ENCODE measurements around the gene MTERF4.

MTERF4 gene

DNA sequence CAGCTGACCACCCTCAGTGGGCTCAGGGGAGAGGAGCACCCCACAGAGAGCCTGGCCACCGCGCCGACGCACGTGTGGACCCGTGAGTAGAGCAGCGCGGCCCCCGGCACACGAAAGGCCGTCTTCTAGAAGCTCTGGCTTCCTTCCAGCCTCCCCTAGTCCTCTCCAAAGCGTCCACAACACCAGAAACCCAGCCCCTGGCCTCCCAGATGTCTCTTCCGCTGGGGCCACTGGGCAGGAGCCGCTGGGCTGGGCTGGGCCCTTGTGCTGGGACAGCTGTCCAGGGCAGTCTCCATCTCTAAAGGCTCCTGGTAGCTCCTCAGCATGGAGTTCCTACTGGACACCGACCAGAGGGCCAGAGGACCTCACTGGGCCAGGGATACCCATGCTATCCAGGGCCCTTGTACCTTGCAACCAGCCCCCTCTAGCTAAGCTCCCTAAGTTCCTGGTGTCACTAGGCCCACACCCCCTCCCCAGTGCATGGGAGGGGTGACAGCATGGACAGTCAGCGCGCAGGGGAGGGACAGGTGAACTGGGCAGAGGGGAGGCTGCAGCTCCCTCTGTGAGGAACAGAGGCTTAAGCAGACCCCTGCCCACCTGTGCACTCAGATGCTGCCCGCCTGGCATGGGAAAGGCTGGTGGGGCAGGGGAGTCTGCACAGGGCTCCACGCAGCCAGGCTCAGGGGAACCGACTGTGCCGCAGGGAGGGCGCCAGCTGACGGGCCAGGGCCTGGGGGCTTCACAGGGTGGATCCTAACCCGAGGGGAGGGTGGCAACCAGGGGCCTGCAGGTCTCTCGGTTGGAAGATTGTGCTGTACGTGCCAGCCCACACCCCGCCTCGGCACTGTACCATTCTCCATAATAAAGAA, 32.9 kb downstream of the MTERF4 start:
- DNase-seq = no peak

DNA sequence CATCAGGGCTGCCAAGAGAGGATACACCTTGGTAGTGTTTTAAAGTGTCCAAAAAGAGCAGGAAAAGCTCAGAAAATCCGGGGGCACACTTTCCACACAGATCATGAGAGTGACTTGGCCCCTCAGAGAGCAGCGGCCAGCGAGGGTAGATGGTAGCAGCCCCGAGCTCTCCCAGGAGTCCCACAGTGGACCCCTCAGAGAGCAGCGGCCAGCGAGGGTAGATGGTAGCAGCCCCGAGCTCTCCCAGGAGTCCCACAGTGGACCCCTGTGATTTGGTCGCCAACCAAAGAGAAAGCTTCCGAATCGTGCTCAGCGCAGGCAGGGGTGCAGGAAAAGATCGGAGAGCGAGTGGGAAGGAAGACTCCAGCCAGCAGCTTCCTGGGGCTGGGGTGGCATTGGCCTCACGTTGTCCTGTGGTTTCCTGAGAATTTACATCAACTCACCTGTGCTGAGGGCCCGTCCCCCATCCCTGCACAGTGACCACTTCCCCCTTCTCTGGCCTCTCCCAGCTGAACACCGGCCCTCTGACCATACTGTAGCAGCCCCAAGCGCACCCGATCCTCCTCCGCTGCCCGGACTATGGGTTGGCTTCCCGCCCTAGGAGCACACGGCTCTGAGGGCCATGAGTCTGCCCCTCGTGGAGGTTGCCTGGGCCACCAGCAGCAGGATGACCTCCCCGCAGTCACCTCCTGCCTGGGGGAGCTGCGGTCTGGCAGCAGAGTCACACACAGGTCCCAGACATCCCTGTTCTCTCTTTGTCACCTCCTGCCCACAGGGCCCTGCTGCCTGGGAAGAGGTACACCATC, 33.7 kb downstream of the MTERF4 start:
- DNase-seq = no peak

DNA sequence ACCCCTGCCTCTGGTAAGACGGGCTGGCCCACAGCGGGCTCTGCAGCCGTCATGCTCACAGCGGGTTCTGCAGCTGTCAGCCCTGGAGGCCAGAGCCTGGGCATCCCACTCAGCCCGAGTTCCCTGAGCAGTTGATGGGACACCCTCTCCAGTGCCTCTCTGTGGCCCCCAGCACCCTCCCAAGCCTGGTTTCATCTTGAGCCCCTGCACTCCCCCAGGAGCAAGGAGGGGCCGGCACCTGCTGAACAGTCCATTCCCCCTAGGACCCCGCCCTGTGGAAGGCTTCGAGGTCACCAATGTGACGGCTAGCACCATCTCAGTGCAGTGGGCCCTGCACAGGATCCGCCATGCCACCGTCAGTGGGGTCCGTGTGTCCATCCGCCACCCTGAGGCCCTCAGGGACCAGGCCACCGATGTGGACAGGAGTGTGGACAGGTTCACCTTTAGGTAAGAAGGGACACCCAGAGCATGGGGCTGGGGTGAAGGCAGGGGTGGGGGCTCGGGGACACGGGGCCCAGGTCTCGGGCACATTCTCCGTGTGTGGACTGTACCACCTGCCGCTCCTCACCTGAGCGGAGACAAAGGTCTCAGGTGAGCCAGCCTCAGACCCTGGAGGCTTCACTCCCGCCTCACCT, 34.5 kb downstream of the MTERF4 start:
- DNase-seq = no peak

DNA sequence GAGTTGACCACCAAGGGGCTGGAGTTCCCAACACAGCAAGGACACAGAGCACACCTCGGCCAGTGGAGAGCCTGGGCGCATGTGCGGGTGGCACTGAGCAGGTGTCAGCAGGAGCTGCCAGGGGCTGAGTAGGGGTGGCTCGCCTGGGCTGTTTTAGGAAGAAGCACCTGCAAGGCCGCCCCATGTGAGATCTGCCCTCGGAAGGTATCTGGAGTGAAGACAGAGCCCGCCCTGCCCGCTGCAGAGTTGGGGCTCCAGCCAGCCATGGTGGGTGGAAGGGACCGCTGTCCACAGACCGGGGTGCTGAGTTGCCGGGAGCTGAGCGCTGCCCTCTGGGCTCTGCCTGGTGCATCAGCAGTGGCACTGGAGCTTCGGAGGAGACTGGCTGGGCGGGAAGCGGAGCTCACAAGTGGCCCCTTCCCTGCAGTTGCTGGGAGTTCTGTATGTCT, 35.2 kb downstream of the MTERF4 start:
- no peak for DNase-seq

DNA sequence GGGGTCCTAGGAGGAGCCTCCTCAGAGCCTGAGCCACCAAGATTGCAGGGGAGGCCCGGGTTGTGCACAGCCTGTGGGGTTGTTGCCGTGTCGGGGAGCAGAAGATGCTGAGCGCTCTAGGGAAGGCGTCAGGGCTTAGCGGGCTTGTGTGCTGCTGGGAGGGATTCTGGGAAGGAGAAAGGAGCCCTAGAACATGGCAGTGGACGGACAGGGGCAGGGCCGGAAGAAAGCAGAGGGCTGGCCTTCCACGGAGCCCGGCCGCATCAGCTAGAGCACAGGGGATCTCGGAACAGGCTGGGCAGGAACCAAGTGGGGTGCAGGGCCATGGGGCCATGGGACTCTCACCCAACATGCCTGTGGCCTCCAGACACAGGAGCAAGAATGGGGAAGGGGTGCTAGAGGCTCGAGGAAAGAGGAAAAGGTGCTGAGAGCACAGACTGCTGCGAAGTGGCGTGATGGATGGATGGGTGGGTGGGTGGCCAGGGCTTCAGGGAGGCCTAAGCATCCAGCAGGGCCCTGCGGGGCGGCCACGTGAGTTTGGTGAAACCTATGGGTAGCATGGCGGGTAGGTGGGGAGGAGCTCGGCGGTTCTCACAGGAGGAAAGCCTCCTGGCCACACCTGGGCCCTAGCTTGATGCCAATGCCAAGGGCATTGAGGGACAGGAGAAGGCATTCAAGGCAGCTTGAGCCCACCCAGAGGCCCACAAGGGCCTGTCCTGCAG, 35.8 kb downstream of the MTERF4 start:
- no peak for DNase-seq

DNA sequence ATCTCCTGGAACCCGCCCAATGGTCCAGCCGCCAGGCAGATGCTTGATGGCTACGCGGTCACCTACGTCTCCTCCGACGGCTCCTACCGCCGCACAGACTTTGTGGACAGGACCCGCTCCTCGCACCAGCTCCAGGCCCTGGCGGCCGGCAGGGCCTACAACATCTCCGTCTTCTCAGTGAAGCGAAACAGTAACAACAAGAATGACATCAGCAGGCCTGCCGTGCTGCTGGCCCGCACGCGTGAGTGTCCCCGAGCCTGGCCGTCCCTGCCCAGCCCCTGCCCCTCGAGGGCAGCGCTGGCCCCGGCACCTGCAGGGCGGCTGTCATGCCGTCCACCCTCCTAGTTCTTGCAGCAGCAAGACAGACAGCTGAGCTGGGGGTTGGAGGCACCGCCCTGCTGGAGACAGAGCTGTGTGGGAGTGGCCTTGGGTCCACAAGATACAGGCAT, 36.7 kb downstream of the MTERF4 start:
- no peak for DNase-seq

DNA sequence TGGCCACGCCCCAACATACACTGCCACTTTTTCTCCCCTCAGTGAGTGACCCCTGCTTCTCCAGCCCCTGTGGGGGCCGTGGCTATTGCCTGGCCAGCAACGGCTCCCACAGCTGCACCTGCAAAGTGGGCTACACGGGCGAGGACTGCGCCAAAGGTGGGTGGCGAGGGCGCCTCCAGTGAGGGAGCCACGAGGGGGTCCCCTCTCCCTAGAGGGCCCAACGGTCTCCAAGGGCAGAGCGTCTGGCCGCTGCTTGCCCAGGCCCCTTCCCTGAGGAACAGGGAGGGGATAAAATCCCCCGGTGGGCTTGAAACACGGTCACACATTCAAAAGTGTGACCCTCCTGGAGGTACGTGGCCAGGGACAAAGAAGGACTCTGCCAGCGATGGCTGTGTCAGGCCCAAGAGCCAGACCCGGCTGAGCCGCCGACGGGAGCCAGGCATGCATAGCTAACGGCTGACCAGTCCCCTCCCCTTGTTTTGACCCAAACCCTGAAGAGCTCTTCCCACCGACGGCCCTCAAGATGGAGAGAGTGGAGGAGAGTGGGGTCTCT, 37.2 kb downstream of the MTERF4 start:
- DNase-seq = no peak

DNA sequence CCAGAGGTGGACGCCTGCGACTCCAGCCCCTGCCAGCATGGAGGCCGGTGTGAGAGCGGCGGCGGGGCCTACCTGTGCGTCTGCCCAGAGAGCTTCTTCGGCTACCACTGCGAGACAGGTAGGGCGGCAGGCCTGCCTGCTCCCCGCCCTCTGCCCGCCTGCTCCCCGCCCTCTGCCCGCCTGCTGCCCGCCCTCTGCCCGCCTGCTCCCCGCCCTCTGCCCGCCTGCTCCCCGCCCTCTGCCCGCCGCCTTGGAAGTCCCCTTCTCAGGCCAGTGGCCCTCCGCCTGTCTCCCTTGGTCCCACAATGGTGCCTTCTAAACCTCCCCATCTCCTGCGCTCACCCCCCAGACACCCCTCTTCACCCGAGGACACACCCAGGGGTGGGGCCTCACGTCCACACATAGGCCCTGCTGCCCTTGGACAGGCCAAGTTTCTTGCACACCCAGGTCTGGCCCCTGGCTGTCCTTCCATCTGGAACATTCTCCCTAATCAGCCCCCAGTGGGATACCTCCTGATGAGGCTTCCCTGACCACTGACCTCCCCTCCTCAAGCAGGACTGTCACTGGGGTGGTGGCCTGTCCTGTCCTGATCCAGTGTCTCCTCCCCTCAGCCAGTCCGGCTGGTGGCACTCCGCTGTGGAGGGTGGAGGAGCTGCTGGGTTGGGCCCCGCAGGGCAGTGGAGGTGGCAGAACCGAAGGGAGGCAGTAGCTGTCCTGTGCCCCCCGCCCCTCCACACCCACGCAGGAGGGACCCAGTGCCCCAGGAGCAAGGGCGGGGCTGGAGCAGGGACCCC, 37.9 kb downstream of the MTERF4 start:
- DNase-seq = peak; percentile 25

DNA sequence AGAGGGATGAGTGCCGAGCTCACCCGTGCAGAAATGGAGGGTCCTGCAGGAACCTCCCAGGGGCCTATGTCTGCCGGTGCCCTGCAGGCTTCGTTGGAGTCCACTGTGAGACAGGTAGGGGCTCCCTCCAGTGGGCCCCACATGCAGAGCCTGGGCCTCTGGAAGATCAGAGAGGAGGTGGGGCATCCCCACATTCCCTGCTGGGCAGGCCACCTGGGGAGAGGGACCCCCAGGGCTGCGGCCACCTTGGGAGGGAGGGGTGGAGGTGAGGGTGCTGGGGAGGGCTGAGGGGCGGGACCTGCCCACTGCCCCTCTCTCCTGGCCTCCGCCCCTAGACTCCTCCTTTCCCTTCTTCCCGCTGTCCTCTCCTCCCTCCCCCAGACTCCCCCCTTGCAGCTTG, 38.5 kb downstream of the MTERF4 start:
- DNase-seq = no peak

DNA sequence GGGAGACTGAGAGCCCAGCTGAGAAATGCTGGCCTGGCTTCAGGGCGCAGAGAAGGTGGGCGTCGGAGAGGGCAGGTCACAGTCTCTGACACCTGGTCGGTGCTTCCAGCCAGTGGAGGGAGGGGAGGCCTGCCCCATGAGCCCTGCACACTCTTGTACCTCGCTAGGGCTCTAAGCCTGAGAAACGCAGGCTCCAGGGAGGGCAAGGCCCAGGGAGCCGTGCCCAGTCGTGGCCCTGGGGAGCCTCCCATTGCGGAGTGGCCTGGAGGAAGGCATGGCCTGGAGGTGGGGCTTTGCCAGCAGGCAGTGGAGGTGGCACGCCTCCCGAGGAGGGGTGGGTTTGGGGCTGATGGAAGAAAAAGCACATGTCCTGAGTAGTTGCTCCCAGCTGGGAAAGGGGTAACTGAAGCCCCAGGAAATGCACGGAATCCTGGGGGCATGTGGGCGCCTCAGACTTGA, 39.0 kb downstream of the MTERF4 start:
- DNase-seq = no peak

DNA sequence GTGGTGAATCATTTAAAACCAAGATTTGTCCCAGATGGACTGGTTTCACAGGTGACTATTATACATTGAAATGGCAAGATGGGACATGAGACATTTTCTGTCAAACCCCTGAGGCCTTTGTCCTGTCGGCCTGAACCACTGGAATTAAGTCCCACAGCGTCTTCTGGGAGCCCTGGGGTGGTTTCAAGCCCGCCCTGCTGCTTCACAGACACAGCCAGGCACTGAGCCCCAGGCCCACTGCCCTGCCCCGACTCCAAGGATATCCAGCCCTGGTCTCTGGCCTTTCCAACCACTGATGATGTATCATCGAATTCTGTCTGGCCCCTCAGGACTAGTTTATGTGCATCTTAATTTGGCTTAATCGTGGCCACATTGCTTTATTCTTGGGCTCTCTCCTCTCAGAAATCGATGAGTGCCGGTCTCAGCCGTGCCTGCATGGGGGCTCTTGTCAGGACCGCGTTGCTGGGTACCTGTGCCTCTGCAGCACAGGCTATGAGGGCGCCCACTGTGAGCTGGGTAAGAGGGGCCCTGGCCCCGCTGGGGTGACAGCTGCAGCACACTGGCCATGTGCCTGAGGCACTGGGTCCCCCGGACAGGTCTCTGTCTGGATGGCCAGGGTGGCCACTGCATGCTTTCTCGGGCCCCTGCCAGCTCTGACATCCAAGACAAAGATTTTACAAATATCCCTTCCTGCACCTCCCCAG, 39.5 kb downstream of the MTERF4 start:
- DNase-seq = no peak

DNA sequence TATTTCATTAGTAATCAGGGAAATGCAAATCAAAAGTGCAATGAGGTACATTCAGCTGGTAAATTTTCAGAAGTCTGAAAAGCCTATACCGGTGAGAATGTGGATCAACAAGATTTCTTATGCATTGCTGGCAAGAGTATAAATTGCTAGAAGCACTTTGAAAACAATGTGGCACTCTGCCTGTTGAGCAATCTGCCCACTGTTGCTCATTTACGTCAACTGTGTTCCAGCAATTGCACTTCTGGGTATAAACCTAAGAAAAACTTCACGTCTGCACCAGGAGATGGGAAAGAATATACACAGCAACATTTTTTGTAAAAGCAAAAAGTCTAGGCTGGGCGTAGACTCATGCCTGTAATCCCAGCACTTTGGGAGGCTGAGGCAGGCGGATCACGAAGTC, 40.8 kb downstream of the MTERF4 start:
- no peak for DNase-seq

DNA sequence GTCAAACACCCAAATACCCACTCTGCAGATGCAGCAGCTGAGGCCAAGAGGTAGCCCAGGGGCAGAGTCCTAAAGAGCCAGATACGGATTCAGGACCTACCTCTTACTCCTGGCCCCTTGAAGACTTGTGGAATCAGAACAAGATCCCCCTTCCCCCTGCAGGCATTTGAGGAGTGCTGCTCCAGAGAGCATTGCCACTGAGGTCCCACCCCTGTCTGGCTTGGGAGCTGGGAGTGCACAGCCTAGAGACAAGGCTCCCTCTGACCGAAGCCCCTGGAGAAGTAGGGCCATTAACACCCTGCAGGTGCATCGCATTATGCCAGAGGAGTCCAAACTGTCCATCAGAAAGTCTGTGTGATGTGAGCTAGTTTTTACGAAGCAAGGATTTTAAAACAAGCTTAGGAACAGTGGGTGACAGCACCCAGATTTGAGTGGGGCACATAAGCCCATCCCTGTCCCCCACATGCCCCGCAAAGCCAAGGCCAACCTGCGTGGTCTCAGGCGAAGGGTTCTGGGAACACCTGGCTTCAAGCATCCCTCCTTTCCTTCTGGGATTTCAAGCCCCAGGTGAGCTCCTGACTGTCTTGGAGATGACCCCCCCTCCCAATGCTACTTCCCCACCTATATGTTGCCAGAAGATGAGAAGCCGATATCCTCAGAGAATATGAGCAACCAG, 48.4 kb downstream of the MTERF4 start:
- no peak for DNase-seq

DNA sequence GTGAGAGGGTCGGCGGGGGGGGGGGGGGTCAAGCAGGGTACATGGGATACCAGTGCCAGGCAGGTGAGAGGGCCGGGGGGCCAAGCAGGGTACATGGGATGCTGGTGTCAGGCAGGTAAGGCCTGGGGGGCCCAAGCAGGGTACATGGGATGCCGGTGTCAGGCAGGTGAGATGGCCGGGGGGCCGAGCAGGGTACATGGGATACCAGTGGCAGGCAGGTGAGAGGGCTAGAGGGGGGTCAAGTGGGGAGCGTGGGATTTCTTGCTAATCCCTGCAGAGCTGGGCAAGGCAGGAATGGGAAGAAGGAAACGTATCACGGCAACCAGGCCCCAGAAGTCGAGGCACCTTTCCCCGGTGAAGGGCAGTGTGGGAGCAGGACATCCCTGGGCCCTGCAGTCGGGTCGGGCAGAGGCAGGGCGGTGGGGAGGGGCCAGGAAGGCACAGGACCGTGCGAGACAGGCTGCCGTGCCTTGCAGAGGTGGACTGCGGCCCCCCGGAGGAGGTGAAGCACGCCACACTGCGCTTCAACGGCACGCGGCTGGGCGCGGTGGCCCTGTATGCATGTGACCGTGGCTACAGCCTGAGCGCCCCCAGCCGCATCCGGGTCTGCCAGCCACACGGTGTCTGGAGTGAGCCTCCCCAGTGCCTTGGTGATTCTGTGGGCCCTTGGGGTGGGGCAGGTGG, 49.3 kb downstream of the MTERF4 start:
- DNase-seq = no peak

DNA sequence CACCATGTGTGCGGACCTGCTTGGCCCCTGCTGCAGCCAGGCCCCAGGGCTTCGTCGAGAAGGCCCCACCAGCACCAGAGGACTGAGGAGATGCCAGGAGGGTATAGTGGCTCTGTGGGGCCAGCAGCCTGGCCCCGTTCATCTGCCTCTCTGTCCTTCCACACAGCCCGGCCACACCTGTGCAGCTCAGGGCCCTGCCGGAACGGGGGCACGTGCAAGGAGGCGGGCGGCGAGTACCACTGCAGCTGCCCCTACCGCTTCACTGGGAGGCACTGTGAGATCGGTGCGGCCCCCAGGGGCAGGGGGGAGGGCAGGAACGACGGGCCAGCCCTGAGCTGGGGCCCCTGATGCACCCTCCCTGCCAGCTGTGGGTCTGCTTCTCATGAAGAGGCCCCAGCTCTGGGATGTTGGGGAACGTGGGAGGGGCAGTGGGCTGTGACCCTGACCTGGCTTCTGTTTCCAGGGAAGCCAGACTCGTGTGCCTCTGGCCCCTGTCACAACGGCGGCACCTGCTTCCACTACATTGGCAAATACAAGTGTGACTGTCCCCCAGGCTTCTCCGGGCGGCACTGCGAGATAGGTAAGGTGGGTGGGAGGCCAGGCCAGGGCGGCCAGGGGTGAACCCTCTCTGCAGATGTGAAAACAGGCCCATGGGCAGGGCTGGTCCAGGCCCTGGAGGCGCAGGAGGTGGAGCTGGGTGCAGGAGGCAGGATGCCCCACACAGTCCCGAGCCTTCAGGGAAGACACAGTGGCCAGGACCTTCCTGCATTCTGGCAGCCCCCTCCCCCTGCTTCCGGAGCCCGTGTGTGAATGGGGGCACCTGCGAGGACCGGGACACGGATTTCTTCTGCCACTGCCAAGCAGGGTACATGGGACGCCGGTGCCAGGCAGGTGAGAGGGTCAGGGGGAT, 50.3 kb downstream of the MTERF4 start:
- DNase-seq = no peak

DNA sequence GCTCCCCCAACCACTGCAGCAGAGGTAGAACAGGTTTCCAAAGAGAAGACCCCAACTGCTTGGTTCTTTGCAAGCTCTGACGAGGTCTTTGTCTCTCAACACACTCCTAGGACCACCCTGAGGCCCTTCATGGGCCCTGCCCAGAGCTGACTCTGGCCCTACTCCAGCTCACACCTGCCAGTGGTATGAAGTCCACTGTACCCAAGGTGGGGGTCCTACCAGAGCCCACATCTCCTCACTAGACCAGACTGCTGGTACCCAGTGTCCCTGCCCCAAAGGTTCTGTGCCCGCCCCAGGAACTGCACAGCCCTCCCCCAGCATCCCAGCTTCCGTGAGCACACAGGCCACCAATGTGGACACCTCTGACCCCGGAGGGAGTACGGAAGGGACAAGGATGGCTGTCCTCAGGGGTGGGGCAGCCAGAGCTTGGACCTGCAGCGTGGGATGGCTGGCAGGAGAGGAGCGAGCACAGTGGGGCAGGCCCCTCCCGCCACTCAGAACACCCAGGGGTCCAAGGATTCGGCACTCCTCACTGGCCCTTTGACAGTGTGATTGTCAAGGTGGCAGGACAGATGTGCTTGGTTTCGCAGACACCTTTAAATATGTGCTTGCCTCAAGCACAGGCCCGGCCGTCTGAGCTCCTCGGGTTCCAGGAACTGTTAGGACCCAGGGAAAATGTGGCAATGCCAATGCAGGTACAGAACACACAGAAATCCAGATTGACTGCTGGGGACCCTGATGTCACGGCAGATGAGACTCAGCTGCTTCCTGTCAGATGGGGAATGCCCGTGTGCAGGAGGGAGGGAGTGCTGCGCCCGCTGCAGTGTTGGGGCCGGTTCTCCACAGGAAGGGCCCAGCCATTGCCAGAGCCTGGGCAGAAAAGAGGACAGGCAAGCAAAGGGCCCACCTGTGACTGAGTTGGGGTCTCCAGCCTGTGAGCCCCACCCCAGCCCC, 51.2 kb downstream of the MTERF4 start:
- no peak for DNase-seq
